HEK293 (cell line): ENCODE results near the gene BCAS3.

Experiments used
- CTCF ChIA-PET: fragments of 350-600 bp; formaldehyde crosslinking; extraction: SDS; loops from one replicate; lab custom pipeline; 2021; ENCODE audit warnings: antibody characterized with exemption; lab: Yijun Ruan, JAX
- POLR2A ChIA-PET: fragments of 300-600 bp; formaldehyde crosslinking; extraction: SDS; loops from one replicate; lab custom pipeline; 2020; ENCODE audit warnings: antibody characterized with exemption, inconsistent platforms; lab: Yijun Ruan, JAX
- H3K27ac ChIP-seq: fragments of 200-500 bp; sonication (Bioruptor generic); 2 replicates; pipeline ENCODE4 v1.5.1; 2014; ENCODE audit warnings: low read depth, low read length, control low read depth, inconsistent platforms; ENCODE audit errors: extremely low read depth
- H3K36me3 ChIP-seq, 2 experiments: fragments of 200-500 bp in 1 of 2; sonication (Bioruptor generic) in 1 of 2; 1 replicate in 1 of 2; 2 replicates in 1 of 2; pipeline ENCODE4 v1.5.1; 2014 to 2017; ENCODE audit warnings: inconsistent platforms in 2 of 2, low read length in 2 of 2; ENCODE audit not compliant: control insufficient read depth in 2 of 2, insufficient read depth in 1 of 2
- H3K4me1 ChIP-seq: fragments of 200-500 bp; sonication (Bioruptor generic); 2 replicates; pipeline ENCODE4 v1.5.1; 2014; ENCODE audit warnings: mild to moderate bottlenecking, low read length, inconsistent platforms; ENCODE audit not compliant: control insufficient read depth, insufficient read depth
- H3K4me3 ChIP-seq: 2 replicates; pipeline ENCODE4 v1.5.1; 2011; ENCODE audit warnings: low read depth, mild to moderate bottlenecking, control low read depth, low read length, moderate library complexity
- H3K9me3 ChIP-seq: fragments of 200-500 bp; sonication (Bioruptor generic); 2 replicates; pipeline ENCODE4 v1.5.1; 2014; ENCODE audit warnings: low read depth, low read length, inconsistent platforms; ENCODE audit not compliant: control insufficient read depth, insufficient read depth
- BCL11B ChIP-seq: fragments of 450-650 bp; formaldehyde crosslinking; IDR thresholded peaks from 2 replicates; pipeline ENCODE4 v1.5.1; 2016; ENCODE audit warnings: low read depth, missing biosample characterization, missing genetic modification characterization
- EGR2 ChIP-seq: fragments of 450-650 bp; formaldehyde crosslinking; IDR thresholded peaks from 2 replicates; pipeline ENCODE4 v1.5.1; 2016; ENCODE audit warnings: low read depth, missing biosample characterization, missing genetic modification characterization
- GFI1B ChIP-seq: fragments of 450-650 bp; formaldehyde crosslinking; IDR thresholded peaks from 2 replicates; pipeline ENCODE4 v1.5.1; 2016; ENCODE audit warnings: missing biosample characterization, missing genetic modification characterization
- GLIS2 ChIP-seq: fragments of 450-650 bp; formaldehyde crosslinking; IDR thresholded peaks from 2 replicates; pipeline ENCODE4 v1.5.1; 2016; ENCODE audit warnings: missing biosample characterization, missing genetic modification characterization
- KLF17 ChIP-seq: fragments of 450-650 bp; formaldehyde crosslinking; IDR thresholded peaks from 2 replicates; pipeline ENCODE4 v1.5.1; 2016; ENCODE audit warnings: missing biosample characterization, missing genetic modification characterization
- PRDM10 ChIP-seq: fragments of 450-650 bp; formaldehyde crosslinking; IDR thresholded peaks from 2 replicates; pipeline ENCODE4 v1.5.1; 2016; ENCODE audit warnings: missing biosample characterization, missing genetic modification characterization
- SCRT1 ChIP-seq: fragments of 450-650 bp; formaldehyde crosslinking; IDR thresholded peaks from 2 replicates; pipeline ENCODE4 v1.5.1; 2016; ENCODE audit warnings: missing biosample characterization, missing genetic modification characterization, borderline replicate concordance
- ZBTB11 ChIP-seq: fragments of 450-650 bp; formaldehyde crosslinking; conservative IDR thresholded peaks from 2 replicates; pipeline ENCODE4 v1.5.1; 2016; ENCODE audit warnings: low read depth, missing biosample characterization, missing genetic modification characterization
- ZNF148 ChIP-seq: fragments of 450-650 bp; formaldehyde crosslinking; IDR thresholded peaks from 2 replicates; pipeline ENCODE4 v1.5.0; 2017; ENCODE audit warnings: missing biosample characterization, missing genetic modification characterization, borderline replicate concordance
- ZNF37A ChIP-seq: fragments of 450-650 bp; IDR thresholded peaks from 2 replicates; pipeline ENCODE4 v1.5.1; 2018; ENCODE audit warnings: missing biosample characterization, missing genetic modification characterization
- ZNF423 ChIP-seq: fragments of 450-650 bp; formaldehyde crosslinking; IDR thresholded peaks from 2 replicates; pipeline ENCODE4 v1.5.1; 2016; ENCODE audit warnings: missing biosample characterization, missing genetic modification characterization
- ZNF513 ChIP-seq: fragments of 450-650 bp; IDR thresholded peaks from 2 replicates; pipeline ENCODE4 v1.5.1; 2018; ENCODE audit warnings: missing biosample characterization, missing genetic modification characterization
- ZNF561 ChIP-seq: fragments of 450-650 bp; IDR thresholded peaks from 2 replicates; pipeline ENCODE4 v1.5.1; 2018; ENCODE audit warnings: missing biosample characterization, missing genetic modification characterization, borderline replicate concordance
- ZNF571 ChIP-seq: fragments of 450-650 bp; formaldehyde crosslinking; IDR thresholded peaks from 2 replicates; pipeline ENCODE4 v1.5.0; 2017; ENCODE audit warnings: missing biosample characterization, missing genetic modification characterization
- ZNF621 ChIP-seq: fragments of 450-650 bp; formaldehyde crosslinking; IDR thresholded peaks from 2 replicates; pipeline ENCODE4 v1.5.1; 2017; ENCODE audit warnings: missing biosample characterization, missing genetic modification characterization
- ZNF701 ChIP-seq: fragments of 450-650 bp; formaldehyde crosslinking; IDR thresholded peaks from 2 replicates; pipeline ENCODE4 v1.5.1; 2016; ENCODE audit warnings: missing biosample characterization, missing genetic modification characterization
- ZNF707 ChIP-seq: fragments of 450-650 bp; formaldehyde crosslinking; IDR thresholded peaks from 2 replicates; pipeline ENCODE4 v1.5.1; 2016; ENCODE audit warnings: missing biosample characterization, missing genetic modification characterization
- ZNF777 ChIP-seq: fragments of 450-650 bp; formaldehyde crosslinking; IDR thresholded peaks from 2 replicates; pipeline ENCODE4 v1.5.1; 2017; ENCODE audit warnings: missing biosample characterization, missing genetic modification characterization, borderline replicate concordance
- ZNF837 ChIP-seq: fragments of 450-650 bp; formaldehyde crosslinking; IDR thresholded peaks from 2 replicates; pipeline ENCODE4 v1.5.1; 2016; ENCODE audit warnings: missing biosample characterization, missing genetic modification characterization

Gene BCAS3

GRCh38 chr17:61118871-61119270 lies 441.2 kb downstream of the BCAS3 start:
- H3K27ac ChIP-seq: no peak overlapping the region
- H3K9me3 ChIP-seq: no peaks in the 10 kb centered on the region
- no peaks in the 10 kb centered on the region for H3K4me1 ChIP-seq
- TF ChIP-seq ZNF571 (tag by site-specific recombination) (no peak), ZNF561 (tag by site-specific recombination) (no peak), ZNF37A (tag by site-specific recombination) (no peak), BCL11B (no peak), ZNF707 (tag by site-specific recombination) (no peak), ZNF701 (tag by site-specific recombination) (no peak), ZNF148 (no peak), ZBTB11 (tag by site-specific recombination) (no peak), ZNF837 (no peak), SCRT1 (no peak), ZNF777 (tag by site-specific recombination) (no peak), ZNF621 (tag by site-specific recombination) (no peak), ZNF423 (no peak), KLF17 (tag by site-specific recombination) (no peak), PRDM10 (no peak), ZNF513 (no peak), GFI1B (no peak), GLIS2 (no peak), EGR2 (tag by site-specific recombination) (no peak)
- POLR2A ChIA-PET: no interaction called here
- no peaks in the 10 kb centered on the region; a peak in 1 of 3 replicates for H3K36me3 ChIP-seq
- CTCF ChIA-PET: interaction anchor here (1.0 kb wide), 1 partner anchor 37 kb away, joined by 3 read pairs; no protein-coding TSS in a partner anchor
- no peak overlapping the region for H3K4me3 ChIP-seq
